Activated CD4-positive, alpha-beta T cell treated with anti-CD3 and anti-CD28 coated beads, Interleukin-2, amount 50 U/mL, for 4 hours (primary cell): ENCODE data around the gene NOSIP.

Experiments used
- DNase-seq, 2 experiments: peaks; one replicate each; pipeline ENCODE4 v3.0.0-alpha.2; 2020

The NOSIP gene

DNA sequence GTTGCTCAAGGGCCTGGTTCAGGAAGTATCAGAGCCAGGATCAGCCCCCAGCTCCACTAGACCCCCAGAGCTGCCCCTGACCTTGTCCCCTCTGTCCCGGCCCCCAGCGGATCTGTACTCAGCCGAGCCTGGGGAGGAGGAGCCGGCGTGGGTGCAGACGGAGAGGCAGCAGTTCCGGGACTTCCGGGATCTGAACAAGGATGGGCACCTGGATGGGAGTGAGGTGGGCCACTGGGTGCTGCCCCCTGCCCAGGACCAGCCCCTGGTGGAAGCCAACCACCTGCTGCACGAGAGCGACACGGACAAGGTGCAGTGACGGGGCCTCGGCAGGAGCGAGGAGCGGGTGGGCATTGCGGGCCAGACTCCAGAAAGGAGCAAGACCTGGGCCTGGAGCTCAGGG is 37.9 kb downstream of the NOSIP start:
- no peak for DNase-seq

DNA sequence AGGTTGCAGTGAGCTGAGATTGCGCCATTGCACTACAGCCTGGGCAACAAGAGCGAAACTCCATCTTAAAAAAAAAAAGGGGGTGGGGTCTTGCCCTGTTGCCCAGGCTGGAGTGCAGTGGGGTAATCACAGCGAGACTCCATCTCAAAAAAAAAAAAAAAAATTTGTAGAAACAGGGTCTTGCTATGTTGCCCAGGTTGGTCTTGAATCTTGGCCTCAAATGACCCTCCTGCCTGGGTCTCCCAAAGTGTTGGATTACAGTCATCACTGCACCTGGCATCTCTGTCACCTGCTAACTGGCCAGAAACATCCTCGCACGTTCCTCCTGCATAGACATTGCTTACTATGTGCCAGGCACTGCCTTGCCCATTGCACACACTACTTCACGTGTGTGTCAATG is 38.4 kb downstream of the NOSIP start:
- DNase-seq, result no peak

DNA sequence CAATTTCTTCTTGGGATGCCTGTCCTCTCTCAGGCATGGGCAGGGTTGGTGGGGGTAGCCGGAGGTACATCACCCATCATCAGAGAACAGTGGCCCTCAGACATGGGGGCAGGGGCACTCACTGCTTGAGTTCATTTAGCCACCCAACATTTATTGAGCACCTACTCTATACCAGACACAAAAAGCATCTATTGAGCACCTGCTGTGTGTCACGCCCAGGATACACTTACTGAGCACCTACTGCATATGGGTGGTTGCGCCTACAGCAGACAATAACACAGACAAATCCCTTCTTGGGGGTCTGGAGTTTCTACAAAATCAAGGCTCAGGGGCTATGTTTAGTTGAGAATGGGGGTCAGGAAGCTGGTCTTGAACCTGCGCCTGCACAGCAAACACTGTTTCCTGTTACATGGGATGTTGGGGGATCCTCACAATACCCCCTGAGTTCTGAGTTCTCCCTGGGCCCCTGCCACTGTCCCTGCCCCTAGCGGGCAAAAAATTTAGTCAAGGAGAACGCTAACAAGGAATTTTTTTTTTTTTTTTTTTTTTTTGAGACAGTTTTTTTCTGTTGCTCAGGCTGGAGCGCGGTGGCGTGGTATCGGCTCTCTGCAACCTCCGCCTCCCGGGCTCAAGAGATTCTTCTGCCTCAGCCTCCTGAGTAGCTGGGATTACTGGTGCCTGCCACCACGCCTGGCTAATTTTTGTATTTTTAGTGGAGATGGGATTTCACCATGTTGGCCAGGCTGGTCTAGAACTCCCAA is 41.0 kb downstream of the NOSIP start:
- no peak for DNase-seq

DNA sequence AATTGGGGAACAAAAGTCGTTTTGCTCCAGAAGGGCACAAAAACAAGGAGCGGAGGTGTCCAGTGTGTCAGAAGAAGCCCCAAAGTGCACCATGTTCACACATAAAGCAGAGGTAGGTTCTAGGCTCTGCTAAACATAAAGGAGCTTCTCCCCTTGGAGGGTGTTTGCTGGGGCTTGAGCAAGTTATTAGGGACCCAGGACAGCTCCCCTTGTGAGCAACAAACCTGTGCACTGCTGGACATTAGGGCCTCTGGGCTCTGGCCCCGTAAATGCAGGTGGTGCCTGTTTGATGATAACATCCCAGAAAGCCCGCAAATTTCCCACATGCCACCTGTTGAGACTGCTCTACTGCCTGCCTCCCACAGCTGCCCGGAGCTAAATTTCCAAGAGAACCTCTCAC is 41.7 kb downstream of the NOSIP start:
- no peak for DNase-seq

DNA sequence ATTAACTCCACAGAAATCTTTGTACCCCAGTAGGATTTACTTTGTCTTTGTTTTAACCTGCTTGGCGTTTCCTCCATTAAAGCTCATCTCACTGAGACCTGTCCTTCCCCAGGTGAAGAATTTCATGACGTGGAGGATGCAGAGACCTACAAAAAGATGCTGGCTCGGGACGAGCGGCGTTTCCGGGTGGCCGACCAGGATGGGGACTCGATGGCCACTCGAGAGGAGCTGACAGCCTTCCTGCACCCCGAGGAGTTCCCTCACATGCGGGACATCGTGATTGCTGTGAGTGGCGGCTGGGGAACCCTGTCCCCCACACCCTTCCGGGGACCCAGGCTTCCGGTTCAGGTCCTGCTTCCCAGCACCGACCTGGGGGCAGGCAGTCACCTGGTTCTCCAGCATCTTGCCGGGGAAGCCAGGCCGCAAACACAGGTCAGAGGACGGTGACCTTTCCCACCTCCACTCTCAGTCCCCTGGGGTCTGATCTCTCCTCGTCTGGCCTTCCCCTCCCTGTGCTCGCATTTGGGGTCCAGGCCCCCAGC is 43.4 kb downstream of the NOSIP start:
- no peak for DNase-seq

DNA sequence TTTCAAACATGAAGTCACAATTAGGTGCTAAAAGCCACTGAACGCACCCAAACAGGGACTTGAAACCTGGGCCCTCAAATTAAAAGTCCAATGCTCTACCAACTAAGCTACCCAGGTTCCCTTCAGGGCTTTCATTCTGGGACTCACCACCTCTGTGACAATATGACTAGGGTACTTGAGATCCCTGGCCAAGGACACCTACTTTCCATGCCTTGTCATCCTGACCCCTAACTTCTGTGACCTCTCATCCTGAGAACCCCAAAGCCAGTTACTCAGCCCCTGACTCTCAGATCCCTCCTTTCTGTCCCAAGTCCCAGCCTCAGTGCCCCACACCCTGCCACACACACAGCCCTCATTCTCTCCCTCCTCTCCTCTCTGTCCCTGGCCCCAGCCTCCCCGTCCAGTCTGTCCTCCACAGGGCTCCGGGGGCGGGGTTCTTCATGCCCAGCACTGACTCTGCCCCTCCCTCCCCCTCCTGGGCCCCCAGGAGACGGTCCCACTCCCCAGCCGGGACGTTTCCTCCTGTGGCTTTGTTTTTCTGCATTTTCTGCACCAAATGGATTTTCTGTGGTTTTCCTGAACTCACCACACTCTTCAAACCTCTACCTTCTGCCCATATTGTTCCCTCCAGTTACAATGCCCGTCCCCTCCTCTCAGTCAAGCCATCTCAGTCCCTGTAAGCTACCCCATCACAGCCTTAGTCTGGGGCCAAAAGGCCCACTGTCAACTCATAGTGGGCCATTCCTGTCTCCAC is 45.5 kb downstream of the NOSIP start:
- no peak for DNase-seq

DNA sequence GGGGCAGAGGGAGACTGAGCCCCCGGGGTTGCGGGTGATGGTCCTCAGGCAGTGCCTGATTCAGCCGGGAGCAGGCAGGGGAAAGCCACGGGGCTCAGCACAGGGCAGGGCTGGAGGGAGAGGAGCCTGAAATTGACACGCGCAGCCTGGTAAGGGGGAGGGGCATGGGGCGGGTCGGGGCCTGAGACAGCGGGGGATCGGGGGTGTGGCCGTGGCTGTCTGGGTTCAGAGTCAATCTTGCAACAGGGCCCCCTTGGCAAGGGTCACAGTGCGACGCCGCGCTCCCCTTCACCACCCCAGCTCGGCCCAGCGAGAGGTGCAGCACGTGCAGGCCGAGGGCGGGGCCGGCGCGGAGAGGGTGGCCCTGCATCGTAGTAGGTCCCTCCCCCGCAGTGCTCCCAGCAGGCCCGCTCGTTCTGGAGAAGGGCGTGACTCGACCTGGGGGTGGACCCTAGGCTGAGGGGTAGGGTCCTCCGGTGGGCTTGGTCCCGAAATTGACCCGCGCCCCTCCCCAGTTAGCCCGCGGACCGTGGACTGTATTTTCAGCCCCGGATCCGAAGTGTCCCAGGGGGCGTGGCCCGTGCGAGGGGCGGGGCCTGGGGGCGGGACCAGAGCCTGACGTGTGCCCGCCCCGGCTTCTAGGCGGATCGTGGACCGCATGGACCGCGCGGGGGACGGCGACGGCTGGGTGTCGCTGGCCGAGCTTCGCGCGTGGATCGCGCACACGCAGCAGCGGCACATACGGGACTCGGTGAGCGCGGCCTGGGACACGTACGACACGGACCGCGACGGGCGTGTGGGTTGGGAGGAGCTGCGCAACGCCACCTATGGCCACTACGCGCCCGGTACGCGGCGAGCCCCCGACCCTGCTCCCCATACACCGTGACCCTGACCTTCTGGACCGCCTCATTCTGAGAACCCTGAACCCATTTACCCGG is 46.5 kb downstream of the NOSIP start:
- DNase-seq, result peak; percentile 75 to 77

DNA sequence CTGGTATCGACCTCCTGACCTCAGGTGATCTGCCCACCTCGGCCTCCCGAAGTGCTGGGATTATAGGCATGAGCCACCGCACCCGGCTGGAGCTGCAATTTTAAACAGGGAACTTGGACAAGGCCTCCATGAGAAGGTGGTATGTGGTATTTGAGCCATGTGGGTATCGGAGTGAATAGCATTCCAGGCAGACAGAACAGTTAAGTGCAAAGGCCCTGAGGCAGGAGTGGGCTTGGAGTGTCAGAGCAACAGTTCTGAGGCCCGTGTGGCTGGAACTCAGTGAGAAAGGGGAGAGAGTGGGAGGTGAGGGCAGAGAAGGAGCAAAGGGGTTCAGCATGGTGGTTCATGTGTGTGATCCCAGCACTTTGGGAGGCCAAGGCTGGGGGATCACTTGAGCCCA is 49.6 kb downstream of the NOSIP start:
- DNase-seq, result no peak

DNA sequence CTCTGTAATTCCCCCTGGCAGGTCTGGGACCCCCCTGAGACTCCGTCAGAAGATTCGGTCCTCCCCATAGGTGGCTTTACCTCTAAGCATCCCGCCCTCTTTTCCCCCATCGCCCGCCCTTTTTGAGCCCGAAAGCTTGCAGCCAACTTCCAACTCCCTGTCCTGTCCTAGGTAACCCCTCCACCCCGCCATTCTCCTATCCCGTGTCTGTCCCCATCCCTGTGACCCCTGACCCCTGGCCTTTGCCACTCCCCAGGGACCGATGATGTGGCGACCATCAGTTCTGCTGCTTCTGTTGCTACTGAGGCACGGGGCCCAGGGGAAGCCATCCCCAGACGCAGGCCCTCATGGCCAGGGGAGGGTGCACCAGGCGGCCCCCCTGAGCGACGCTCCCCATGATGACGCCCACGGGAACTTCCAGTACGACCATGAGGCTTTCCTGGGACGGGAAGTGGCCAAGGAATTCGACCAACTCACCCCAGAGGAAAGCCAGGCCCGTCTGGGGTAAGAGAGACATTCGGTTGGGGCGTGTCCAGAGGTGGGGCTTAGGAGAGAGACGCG is 52.1 kb downstream of the NOSIP start:
- DNase-seq, result no peak

DNA sequence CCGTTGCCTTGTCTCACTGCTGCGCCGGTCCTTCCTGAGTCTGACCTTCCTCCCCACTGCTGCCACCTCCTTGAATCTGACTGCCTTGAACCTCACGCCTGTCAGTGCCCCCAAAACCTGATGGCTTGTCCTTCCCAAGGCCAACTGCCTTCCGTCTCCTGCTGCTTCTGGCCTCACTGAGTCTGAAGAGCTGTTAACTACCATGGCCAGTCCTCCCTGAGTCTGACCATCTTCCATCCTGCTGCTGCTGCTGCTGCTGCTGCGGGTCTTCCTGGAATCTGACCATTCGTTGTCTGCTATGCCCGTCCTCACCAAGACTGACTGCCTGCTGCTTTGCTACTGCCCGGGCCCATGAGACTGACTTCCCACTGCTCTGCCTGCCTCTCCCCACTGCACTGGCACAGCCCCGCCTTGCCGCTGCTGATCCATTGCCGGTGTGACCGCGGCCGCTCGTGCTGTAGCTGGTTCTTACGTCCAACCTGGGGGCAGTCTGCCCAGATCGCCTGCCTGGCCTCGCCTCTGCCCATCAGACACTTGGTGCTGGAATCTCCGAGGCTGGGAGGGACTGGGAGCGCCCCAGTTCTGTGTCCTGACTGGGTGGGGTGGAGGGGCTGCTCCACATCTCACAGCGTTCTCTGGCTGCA is 55.4 kb downstream of the NOSIP start:
- no peak for DNase-seq

DNA sequence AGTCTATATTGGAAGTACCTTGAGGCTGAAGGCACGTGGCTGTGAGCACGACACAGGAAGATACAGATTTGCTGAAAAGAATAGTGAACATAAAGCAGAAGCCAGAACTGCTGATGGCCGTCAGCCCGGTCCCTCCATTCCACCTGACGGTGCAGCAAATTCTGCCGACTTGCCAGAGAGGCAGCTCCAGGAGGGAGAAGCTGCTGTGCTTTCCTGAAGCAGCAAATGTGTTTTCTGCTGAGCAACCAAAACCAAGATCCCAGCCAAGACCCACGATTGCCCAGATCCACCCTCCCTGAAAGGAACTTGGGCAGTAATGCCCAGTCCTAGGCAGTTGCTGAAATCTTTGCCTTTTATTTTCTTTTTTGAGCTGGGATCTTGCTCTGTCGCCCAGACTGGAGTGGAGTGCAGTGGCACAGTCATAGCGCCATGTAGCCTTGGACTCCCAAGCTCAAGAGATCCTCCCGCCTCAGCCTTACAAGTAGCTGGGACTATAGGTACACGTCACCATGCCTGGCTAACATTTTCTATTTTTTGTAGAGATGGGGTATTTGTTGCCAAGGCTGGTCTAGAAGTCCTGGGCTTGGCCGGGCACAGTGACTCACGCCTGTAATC is 59.5 kb downstream of the NOSIP start:
- DNase-seq, result no peak

DNA sequence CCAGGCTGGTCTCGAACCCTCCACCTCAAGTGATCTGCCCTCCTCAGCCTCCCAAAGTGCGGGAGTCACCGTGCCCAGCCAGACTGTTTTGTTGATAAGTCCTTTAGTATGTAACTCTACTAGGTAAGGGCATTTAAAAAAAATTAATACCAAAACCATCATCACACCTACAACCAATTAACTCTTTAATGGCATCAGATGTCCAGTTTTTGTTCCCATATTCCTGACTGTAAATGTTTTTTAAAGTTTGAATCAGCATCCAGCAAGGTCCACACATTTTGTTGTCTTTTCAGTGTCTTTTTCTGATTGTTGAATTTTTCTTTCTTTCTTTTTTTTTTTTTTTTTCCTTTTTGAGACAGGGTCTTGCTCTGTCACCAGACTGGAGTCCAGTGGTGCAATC is 62.3 kb downstream of the NOSIP start:
- DNase-seq, result no peak

DNA sequence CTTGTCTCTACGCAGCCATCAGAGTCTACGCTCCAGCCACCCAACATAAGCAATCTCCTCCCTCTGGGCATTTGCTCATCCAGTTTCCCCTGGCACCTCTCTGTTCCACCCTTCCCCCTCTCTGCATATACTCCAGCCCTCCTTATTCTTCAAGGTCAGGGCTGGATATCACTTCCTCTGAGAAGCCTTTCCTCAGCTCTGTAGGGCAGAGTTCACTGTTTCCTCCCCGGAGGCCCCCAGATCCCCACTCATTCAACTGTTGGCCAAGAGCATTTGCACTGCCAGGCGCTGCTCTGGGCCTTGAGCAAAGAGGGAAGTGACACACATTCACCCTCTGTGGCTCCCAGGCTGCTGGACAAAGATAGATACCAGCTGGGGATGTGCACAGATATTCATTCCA is 64.6 kb downstream of the NOSIP start:
- DNase-seq, result no peak

DNA sequence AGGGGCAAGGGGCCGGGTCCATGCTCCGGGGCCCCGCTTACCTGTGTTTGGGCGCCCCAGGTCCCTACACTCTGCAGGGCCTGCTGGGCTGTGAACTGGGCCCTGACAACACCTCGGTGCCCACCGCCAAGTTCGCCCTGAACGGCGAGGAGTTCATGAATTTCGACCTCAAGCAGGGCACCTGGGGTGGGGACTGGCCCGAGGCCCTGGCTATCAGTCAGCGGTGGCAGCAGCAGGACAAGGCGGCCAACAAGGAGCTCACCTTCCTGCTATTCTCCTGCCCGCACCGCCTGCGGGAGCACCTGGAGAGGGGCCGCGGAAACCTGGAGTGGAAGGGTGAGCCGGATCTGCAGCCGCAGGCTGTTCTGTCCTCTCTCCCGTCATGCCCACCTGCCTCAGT is 66.2 kb downstream of the NOSIP start:
- DNase-seq, result no peak

DNA sequence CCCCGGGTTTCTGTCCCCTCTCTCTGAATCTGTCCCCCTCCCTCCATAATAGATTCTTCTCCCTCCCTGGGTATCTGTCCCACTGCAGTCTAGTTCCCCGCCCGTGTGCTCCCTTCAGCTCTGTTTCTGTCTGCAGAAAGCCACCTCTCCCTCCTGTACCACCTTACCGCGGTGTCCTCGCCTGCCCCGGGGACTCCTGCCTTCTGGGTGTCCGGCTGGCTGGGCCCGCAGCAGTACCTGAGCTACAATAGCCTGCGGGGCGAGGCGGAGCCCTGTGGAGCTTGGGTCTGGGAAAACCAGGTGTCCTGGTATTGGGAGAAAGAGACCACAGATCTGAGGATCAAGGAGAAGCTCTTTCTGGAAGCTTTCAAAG is 66.6 kb downstream of the NOSIP start:
- no peak for DNase-seq

DNA sequence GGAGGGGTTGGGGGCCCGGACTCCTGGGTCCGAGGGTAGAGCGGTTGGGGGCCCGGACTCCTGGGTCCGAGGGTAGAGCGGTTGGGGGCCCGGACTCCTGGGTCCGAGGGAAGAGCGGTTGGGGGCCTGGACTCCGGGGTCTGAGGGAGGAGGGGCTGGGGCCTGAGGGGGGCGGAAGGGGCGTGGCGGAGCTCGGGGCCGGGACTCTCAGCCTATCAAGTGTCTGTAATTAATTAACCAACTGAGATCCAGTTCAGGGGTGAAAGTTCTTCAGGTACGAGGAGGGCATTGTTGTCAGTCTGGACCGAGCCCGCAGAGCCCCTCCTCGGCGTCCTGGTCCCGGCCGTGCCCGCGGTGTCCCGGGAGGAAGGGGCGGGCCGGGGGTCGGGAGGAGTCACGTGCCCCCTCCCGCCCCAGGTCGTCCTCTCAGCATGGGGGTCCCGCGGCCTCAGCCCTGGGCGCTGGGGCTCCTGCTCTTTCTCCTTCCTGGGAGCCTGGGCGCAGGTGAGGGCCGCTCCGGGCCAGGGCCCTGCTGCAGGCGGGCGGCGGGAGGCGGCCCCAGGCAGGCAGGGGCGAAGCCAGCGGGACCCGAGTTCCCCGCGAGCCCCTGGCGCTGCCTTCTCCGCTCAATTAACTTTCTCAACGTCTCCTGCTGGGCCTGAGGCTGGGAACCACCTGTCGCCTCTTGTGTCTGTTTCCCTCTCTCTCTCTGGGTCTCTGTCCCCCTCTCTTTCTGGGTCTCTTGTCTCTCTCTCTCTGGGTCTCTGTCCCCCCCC is 67.2 kb downstream of the NOSIP start:
- no peak for DNase-seq

DNA sequence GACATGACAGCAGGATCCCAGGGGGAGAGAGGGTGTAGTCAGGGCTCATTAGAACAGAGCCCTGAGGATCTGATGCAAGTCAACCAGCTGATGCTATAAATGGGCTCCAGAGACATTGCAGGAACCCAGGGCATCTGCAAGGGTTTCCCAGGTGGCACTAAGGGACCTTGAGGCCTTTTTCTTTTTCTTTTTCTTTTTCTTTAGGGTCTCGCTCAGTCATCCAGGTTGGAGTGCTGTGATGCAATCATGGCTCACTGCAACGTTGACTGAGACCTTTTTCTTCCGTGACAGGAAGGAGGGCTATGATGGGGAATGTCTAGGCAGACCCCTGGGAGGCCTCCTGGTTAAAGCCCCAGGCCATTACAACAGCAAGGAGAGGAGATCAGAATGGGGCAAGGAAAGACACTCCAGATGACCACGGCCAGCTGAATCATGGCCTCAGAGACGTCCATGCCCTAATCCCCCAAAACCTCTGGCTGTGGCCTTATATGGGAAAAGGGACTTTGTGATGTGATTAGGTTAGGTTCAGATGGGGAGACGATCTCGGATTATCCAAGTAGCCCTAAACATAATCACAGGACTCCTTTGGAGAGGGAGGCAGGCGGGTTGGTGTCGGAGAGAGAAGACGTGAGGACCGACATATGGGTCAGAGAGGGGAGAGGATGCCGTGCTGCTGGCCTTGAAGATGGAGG is 72.4 kb downstream of the NOSIP start:
- no peak for DNase-seq

DNA sequence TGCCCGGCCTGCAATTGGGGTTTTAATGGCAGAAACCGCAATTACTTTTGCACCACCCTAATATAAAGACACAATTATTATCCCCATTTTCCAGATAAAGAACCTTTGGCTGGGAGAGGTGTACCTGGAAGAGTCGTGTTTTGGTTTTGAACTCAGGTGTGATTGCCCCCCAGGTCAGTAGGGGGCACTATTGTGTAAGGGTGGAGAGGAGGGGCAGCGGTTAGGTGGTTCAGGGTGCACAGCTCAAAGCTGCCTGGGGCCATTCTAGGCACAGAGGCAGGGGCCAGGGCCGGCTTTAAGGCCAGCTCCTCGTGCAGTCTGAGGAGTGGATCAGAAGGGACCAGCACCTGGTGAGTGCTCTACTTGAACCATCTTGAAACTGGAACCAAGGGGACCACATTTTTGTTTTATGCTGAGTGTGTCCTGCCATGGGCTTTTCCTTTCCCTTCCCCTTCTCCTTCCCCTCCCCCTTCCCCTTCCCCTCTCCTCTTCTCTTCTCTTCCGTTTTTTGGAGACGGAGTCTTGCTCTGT is 73.7 kb downstream of the NOSIP start:
- peak; percentile 72 to 75 for DNase-seq
